Right cardiac atrium (tissue), 5 donors: ENCODE data around the gene RTEL1. TPM values are rescaled to one million over a fixed set of nuclear protein-coding genes. Genes with fewer than 3 reads are reported as not detected.

ENCODE experiments used
- ATAC-seq, 2 donors: fragments of 200-7000 bp; cut with Tn5 transposase; one replicate each; pipeline versions ENCODE4 v1.8.0 to v1.9.1; 2020; ENCODE audit warnings: moderate library complexity in 2 of 2, mild to moderate bottlenecking in 1 of 2
- DNase-seq, 3 donors: peaks; one replicate each; pipeline ENCODE4 v3.0.0-alpha.2; 2020
- H3K27ac ChIP-seq: one replicate; pipeline ENCODE4 v1.5.1; 2013; ENCODE audit warnings: mild to moderate bottlenecking, low read length, control low read depth, moderate library complexity
- H3K27me3 ChIP-seq: one replicate; pipeline ENCODE4 v1.6.1; 2013; ENCODE audit not compliant: control insufficient read depth, insufficient read depth
- H3K4me1 ChIP-seq: one replicate; pipeline ENCODE4 v1.6.1; 2013; ENCODE audit warnings: low read length; ENCODE audit not compliant: control insufficient read depth, insufficient read depth
- H3K4me3 ChIP-seq: one replicate; pipeline ENCODE4 v1.5.1; 2013; ENCODE audit warnings: low read length, control low read depth
- H3K9me3 ChIP-seq: one replicate; pipeline ENCODE4 v1.6.1; 2013; ENCODE audit warnings: low read length; ENCODE audit not compliant: control insufficient read depth
- WGBS: extraction: QIAGEN DNeasy Blood & Tissue Kit; methylation state at CpG from one replicate; pipeline ENCODE4 v1.1.7; 2013; 5-methylcytosine and 5-hydroxymethylcytosine counted together
- intact Hi-C, 4 donors: fragments of 100-400 bp; cut with DNase I; formaldehyde crosslinking; loops; one replicate each; pipeline versions ENCODE4 v1.11.0 to v1.14.0; 2022 to 2023
- polyA plus RNA-seq: library from polyadenylated mRNA; stranded (reverse); fragments of 200-250 nt; gene quantifications from one replicate; pipeline ENCODE4 v1.2.3, GENCODE V29; 2013
- total RNA-seq, 4 donors: library from RNA; stranded (reverse); fragmentation: NEBNext Ultra II Directional; extraction: Animal tissue kit (Norgen Biotek cat#: 25700); gene quantifications; one replicate each; pipeline ENCODE4 v1.2.1, GENCODE V29; 2021
- donor health status: healthy with polysubstance abuse.
- donor health status: DM: no; HTN: yes; CAD: no.
- donor health status: DM: no; HTN: no; CAD: no.
- donor health status: DM: no; HTN: yes; CAD: no; lungs with severe emphysema.
- donor health status: DM: yes; HTN: yes; CAD: no.

RTEL1 gene
- total and polyA plus RNA-seq, 5 donors, result 7.7 to 14.8 (median 13.3) TPM

DNA sequence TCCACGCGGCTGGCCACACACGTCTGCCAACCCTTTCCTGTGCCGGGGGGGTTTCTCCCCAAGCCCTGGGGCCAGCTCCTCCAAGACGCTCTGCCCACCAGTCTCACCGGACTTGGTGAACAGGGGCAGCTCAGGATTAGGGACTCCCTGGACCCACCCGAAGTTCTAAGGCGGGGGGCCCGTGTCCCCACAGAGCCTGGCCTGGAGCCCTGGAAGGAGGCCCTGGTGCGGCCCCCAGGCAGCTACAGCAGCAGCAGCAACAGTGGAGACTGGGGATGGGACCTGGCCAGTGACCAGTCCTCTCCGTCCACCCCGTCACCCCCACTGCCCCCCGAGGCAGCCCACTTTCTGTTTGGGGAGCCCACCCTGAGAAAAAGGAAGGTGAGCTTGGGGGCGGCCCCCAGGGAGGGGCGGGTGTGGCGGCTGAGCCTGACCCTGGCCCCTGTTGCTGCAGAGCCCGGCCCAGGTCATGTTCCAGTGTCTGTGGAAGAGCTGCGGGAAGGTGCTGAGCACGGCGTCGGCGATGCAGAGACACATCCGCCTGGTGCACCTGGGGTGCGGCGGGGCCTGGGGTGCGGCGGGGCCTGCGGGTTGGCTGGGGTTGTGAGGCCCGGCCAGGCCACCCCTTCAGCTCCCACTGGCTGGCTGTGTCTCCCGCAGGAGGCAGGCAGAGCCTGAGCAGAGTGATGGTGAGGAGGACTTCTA, 83.7 kb downstream of the RTEL1 start:
- Histone ChIP-seq H3K9me3 (no peaks in the 10 kb centered on the region), H3K27ac (peak overlapping the region; percentile 83), H3K4me1 (peaks cover 5% of the 10 kb centered on the region), H3K27me3 (no peaks in the 10 kb centered on the region), H3K4me3 (no peak overlapping the region)
- WGBS, result 75% methylated on average over 30 of the region's 30 CpGs
- intact Hi-C loops, result no loop called here
- ATAC-seq (no peak), DNase-seq (peak in 2 of 3 donors; percentile 67 to 76)

DNA sequence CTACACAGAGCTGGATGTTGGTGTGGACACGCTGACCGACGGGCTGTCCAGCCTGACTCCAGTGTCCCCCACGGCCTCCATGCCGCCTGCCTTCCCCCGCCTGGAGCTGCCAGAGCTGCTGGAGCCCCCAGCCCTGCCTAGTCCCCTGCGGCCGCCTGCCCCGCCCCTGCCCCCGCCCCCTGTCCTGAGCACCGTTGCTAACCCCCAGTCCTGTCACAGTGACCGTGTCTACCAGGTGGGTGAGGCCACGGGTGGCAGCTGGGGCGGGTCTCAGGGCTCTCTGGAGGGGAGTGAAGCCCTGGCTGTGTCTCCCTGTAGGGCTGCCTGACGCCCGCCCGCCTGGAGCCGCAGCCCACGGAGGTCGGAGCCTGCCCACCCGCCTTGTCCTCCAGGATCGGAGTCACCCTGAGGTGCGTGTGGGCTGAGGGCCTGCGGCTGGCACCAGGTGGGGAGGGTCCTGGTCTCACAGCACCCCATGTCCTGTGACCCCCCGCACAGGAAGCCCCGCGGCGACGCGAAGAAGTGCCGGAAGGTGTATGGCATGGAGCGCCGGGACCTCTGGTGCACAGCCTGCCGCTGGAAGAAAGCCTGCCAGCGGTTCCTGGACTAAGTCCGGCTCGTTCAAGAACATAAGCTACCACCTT, 84.4 kb downstream of the RTEL1 start:
- intact Hi-C loops, result no loop called here
- Histone ChIP-seq H3K27ac (no peak overlapping the region), H3K4me1 (peaks cover 5% of the 10 kb centered on the region), H3K27me3 (no peaks in the 10 kb centered on the region), H3K9me3 (no peaks in the 10 kb centered on the region), H3K4me3 (no peak overlapping the region)
- ATAC-seq (no peak), DNase-seq (peak in 2 of 3 donors; percentile 66 to 71)
- 82% methylated on average over 37 of the region's 37 CpGs for WGBS

DNA sequence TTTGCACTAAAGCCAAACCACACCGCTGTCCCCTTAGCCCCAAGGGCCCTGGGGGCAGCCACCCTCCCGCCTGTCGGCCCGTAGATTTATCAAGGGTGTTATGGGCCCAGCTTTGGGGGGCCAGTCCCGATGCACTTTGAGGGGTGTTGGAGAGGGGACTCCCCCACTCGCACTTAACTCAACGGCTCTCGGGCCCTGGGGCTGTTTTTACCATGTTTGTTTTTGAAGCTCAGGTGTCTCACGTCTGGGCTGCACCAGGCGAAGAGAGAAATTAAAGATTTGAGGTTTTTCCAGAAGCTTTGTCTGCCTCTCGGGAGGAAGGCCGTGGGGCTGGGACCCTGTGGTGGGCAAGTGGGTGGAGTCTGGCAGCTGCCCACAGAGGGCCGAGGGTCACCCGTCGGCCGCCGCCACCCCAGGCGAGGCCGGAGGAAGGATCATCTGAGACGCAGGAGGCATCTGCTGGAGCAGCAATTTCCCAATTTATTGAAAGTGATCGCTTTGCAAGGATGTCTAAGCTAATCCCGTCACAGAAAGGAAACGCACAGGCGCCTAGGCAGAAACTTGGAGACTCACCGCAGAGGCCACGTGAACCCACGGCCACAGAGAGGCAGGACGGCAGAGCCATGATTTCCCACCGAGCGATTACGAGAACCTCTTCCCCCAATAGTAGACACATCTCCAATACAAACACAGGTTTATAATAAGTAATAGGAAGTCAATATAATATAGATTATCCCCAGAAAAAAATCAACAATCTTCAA, 85.3 kb downstream of the RTEL1 start:
- peak in 1 of 3 donors; percentile 39 for DNase-seq
- Histone ChIP-seq H3K27ac (no peak overlapping the region), H3K9me3 (no peaks in the 10 kb centered on the region), H3K4me3 (no peak overlapping the region), H3K27me3 (no peaks in the 10 kb centered on the region), H3K4me1 (peaks cover 5% of the 10 kb centered on the region)
- WGBS, result 84% methylated on average over 31 of the region's 31 CpGs
- ATAC-seq, result no peak
- intact Hi-C loops, result no loop called here

DNA sequence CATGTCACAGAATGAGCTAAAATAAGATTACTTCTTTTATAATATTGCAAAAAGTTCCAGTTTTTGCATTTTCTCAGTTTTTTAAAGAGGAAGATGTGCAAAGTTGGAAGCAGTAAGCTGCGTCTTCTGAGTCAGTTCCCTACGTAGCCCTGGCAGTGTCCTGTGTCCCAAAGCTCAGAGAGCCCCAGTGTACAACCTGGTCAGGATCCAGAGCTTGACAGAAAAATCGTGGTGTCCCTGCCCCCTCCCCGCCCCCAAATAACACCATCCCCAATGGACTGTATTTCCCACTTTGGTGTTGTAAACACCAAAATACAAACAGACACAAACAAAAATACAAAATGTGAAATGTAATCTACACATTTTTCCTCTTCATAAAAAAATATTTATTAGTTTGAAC, 86.0 kb downstream of the RTEL1 start:
- 70% methylated on average over 4 of the region's 4 CpGs for WGBS
- no peaks in the 10 kb centered on the region for H3K9me3 ChIP-seq
- H3K27me3 ChIP-seq, result no peaks in the 10 kb centered on the region
- intact Hi-C loops, result no loop called here
- H3K27ac ChIP-seq, result no peak overlapping the region
- DNase-seq (no peak), ATAC-seq (no peak)
- no peak overlapping the region for H3K4me3 ChIP-seq
- H3K4me1 ChIP-seq, result peaks cover 5% of the 10 kb centered on the region

DNA sequence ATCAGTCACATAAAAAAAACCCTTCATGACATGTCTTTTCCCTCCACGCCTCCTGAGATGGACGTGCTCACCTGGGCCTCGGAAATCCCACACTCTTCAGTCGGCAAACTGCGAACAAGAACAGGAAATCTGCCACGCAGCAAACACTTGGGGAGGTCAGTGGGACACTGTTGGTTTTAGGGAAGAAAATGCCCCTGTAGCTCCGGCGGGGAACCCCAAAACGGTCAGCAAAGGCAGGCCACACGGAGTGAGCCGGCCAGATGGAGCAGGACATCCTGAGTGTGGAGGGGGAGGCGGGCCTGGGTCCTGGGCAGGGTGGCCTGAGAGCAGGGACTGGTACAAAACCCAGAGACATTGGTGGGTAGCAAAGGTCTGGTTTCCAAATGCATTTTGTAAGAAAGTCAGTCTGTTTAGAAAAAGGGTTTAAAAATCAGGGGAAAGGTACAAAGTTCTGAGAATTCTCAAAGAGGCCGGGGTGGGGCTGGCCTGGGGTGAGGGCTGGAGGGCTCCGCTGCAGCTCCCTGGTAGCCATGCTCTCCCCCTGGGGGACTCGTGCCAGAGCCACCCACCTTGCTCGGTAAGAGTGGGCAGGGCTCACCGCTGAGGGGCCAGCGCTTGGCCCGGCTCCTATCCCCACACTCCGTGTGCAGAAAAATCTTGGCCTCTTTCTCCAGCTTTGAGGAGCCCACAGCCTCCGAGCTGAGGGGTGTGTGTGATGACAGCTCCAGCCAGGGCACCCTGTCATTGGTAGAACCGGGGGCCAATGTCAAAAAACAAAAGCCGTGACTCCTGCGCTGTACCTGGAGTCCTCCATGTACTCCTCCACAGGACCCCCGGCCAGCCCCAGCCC, 86.7 kb downstream of the RTEL1 start:
- WGBS, result 77% methylated on average over 25 of the region's 25 CpGs
- Histone ChIP-seq H3K27ac (no peak overlapping the region), H3K4me3 (no peak overlapping the region), H3K27me3 (no peaks in the 10 kb centered on the region), H3K9me3 (no peaks in the 10 kb centered on the region), H3K4me1 (peaks cover 5% of the 10 kb centered on the region)
- ATAC-seq, result no peak
- intact Hi-C loops, result no loop called here
- DNase-seq, result peak in 1 of 3 donors; percentile 47

DNA sequence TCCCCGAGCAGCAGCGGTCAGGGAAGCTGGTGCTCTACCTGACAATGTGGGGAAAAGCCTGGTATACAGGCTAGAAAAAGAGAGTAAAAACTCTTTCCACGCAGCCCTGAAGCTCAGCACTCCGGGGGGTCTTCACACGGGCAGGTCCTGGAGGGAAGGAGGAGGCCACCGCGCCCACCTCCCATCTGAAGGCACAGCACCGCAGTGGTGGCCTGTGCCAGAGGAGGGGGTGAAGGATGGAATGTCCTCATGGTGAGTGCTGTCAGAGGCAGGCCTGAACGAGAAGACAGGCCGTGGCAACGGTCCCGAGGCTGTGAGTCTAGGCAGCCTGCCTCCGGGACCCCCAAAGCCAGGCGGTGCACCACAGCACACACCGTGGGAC, 87.3 kb downstream of the RTEL1 start:
- DNase-seq (peak in 1 of 3 donors; percentile 43), ATAC-seq (no peak)
- 74% methylated on average over 15 of the region's 15 CpGs for WGBS
- Histone ChIP-seq H3K27me3 (no peaks in the 10 kb centered on the region), H3K9me3 (no peaks in the 10 kb centered on the region), H3K4me1 (peaks cover 5% of the 10 kb centered on the region), H3K4me3 (no peak overlapping the region), H3K27ac (no peak overlapping the region)
- intact Hi-C loops, result no loop called here

Other genes with a start within 250 kb of the RTEL1 start
- gene KCNQ2, start 185.7 kb upstream of the RTEL1 start, total RNA-seq, result 1 to 10 TPM in 2 of 4 donors, not detected in 2; 1.1 to 2.3 TPM
- gene KCNQ2, start 185.7 kb upstream of the RTEL1 start, polyA plus RNA-seq, result under 0.01 TPM
- gene EEF1A2, start 159.2 kb upstream of the RTEL1 start, total RNA-seq, result 1,000 to 10,000 TPM in 1 of 4 donors, 100 to 1,000 TPM in 3; 701 to 1,033 (median 894) TPM
- gene EEF1A2, start 159.2 kb upstream of the RTEL1 start, polyA plus RNA-seq, result 952 TPM
- gene PPDPF, start 137.5 kb upstream of the RTEL1 start, total RNA-seq, result 100 to 1,000 TPM; 143 to 244 (median 223) TPM
- gene PPDPF, start 137.5 kb upstream of the RTEL1 start, polyA plus RNA-seq, result 276 TPM
- under 1 TPM in 2 of 4 donors, not detected in 2; 0.09 to 0.15 TPM for gene PTK6, start 120.9 kb upstream of the RTEL1 start, total RNA-seq
- gene PTK6, start 120.9 kb upstream of the RTEL1 start, polyA plus RNA-seq, result 0.14 TPM
- gene SRMS, start 110.6 kb upstream of the RTEL1 start, total RNA-seq, result not detected
- gene SRMS, start 110.6 kb upstream of the RTEL1 start, polyA plus RNA-seq, result not detected
- under 1 TPM in 3 of 4 donors, not detected in 1; 0.09 to 0.20 (median 0.17) TPM for gene FNDC11, start 104.2 kb upstream of the RTEL1 start, total RNA-seq
- 0.14 TPM for gene FNDC11, start 104.2 kb upstream of the RTEL1 start, polyA plus RNA-seq
- 10 to 100 TPM; 15.6 to 29.5 (median 16.2) TPM for gene HELZ2, start 84.1 kb upstream of the RTEL1 start, total RNA-seq
- 8.7 TPM for gene HELZ2, start 84.1 kb upstream of the RTEL1 start, polyA plus RNA-seq
- 1 to 10 TPM; 7.0 to 7.7 (median 7.3) TPM for gene GMEB2, start 31.2 kb upstream of the RTEL1 start, total RNA-seq
- 6.5 TPM for gene GMEB2, start 31.2 kb upstream of the RTEL1 start, polyA plus RNA-seq
- 1 to 10 TPM; 4.0 to 9.3 (median 5.8) TPM for gene STMN3, start 4.9 kb upstream of the RTEL1 start, total RNA-seq
- gene STMN3, start 4.9 kb upstream of the RTEL1 start, polyA plus RNA-seq, result 7.1 TPM
- gene TNFRSF6B, start 38.3 kb downstream of the RTEL1 start, total RNA-seq, result 1 to 10 TPM in 2 of 4 donors, under 1 TPM in 1, not detected in 1; 0.23 to 1.4 (median 1.1) TPM
- gene TNFRSF6B, start 38.3 kb downstream of the RTEL1 start, polyA plus RNA-seq, result 2.7 TPM
- gene ARFRP1, start 49.7 kb downstream of the RTEL1 start, total RNA-seq, result 10 to 100 TPM; 40.1 to 49.7 (median 44.3) TPM
- 38.7 TPM for gene ARFRP1, start 49.7 kb downstream of the RTEL1 start, polyA plus RNA-seq
- gene ZGPAT, start 49.7 kb downstream of the RTEL1 start, total RNA-seq, result 10 to 100 TPM; 14.5 to 19.6 (median 16.8) TPM
- gene ZGPAT, start 49.7 kb downstream of the RTEL1 start, polyA plus RNA-seq, result 29.5 TPM
- 1 to 10 TPM; 2.1 to 2.9 (median 2.7) TPM for gene LIME1, start 78.4 kb downstream of the RTEL1 start, total RNA-seq
- gene LIME1, start 78.4 kb downstream of the RTEL1 start, polyA plus RNA-seq, result 2.7 TPM
- 10 to 100 TPM; 42.7 to 69.1 (median 50.1) TPM for gene SLC2A4RG, start 81.5 kb downstream of the RTEL1 start, total RNA-seq
- 39.2 TPM for gene SLC2A4RG, start 81.5 kb downstream of the RTEL1 start, polyA plus RNA-seq
- gene ZBTB46, start 173.0 kb downstream of the RTEL1 start, total RNA-seq, result 10 to 100 TPM; 14.4 to 18.1 (median 16.3) TPM
- gene ZBTB46, start 173.0 kb downstream of the RTEL1 start, polyA plus RNA-seq, result 6.7 TPM
- gene ABHD16B, start 203.2 kb downstream of the RTEL1 start, total RNA-seq, result not detected
- gene ABHD16B, start 203.2 kb downstream of the RTEL1 start, polyA plus RNA-seq, result 0.54 TPM
- gene TPD52L2, start 207.0 kb downstream of the RTEL1 start, total RNA-seq, result 10 to 100 TPM; 62.1 to 73.5 (median 63.6) TPM
- 52.3 TPM for gene TPD52L2, start 207.0 kb downstream of the RTEL1 start, polyA plus RNA-seq
- gene DNAJC5, start 236.8 kb downstream of the RTEL1 start, total RNA-seq, result 10 to 100 TPM; 43.1 to 51.0 (median 49.9) TPM
- gene DNAJC5, start 236.8 kb downstream of the RTEL1 start, polyA plus RNA-seq, result 32.2 TPM